Measurements from ENCODE around the gene INTS11.

Gene INTS11

GRCh38 chr1:1307923-1308755 is 16.3 kb downstream of the INTS11 start, which contains the start of the genes ACAP3 and PUSL1 (continued):
- TF ChIP-seq ZNF530 (tag by site-specific recombination; IDR thresholded peaks at IDR 0.05; ENCODE audit: low read depth) (no peak), ZNF660 (tag by site-specific recombination; IDR thresholded peaks at IDR 0.05) (peak; percentile 74; the same call in 1 of the 2 replicates), ZBTB8A (tag by site-specific recombination; IDR thresholded peaks at IDR 0.05) (peak; percentile 99), ZBTB10 (tag by site-specific recombination; IDR thresholded peaks at IDR 0.05) (peak; percentile 99), ZBTB6 (tag by site-specific recombination; IDR thresholded peaks at IDR 0.05) (0 out of 2 replicates have a peak, but pooled peaks have one; percentile 29), SP2 (tag by site-specific recombination; IDR thresholded peaks at IDR 0.05) (peak; percentile 67), ZNF600 (tag by site-specific recombination; IDR thresholded peaks at IDR 0.05) (no peak; the same call in 1 of the 2 replicates), ZBTB44 (tag by site-specific recombination; IDR thresholded peaks at IDR 0.05) (peak; percentile 42; the same call in 1 of the 2 replicates), PRDM1 (tag by site-specific recombination; IDR thresholded peaks at IDR 0.05) (no peak), ZSCAN23 (tag by site-specific recombination; IDR thresholded peaks at IDR 0.05) (peak; percentile 59; the same call in 1 of the 2 replicates), SALL2 (tag by site-specific recombination; IDR thresholded peaks at IDR 0.05; ENCODE audit: borderline replicate concordance) (no peak; the same call in 1 of the 2 replicates), ZNF112 (tag by site-specific recombination; IDR thresholded peaks at IDR 0.05) (no peak), ZNF26 (tag by site-specific recombination; IDR thresholded peaks at IDR 0.05) (no peak), ZNF777 (tag by site-specific recombination; IDR thresholded peaks at IDR 0.05; ENCODE audit: borderline replicate concordance) (no peak), ZBTB1 (tag by site-specific recombination; IDR thresholded peaks at IDR 0.05) (peak; percentile 87; the same call in 1 of the 2 replicates), ZSCAN5A (tag by site-specific recombination; IDR thresholded peaks at IDR 0.05) (peak; percentile 33; the same call in 1 of the 2 replicates), ZNF146 (tag by site-specific recombination; IDR thresholded peaks at IDR 0.05) (0 out of 2 replicates have a peak, but pooled peaks have one; percentile 16), ZNF362 (tag by site-specific recombination; IDR thresholded peaks at IDR 0.05) (no peak), KLF10 (tag by site-specific recombination; IDR thresholded peaks at IDR 0.05) (peak; percentile 92), ZNF610 (tag by site-specific recombination; IDR thresholded peaks at IDR 0.05; ENCODE audit: borderline replicate concordance) (peak; percentile 67), ZNF214 (tag by site-specific recombination; IDR thresholded peaks at IDR 0.05; ENCODE audit: borderline replicate concordance) (no peak), PBX3 (CRISPR knock-in tag; IDR thresholded peaks at IDR 0.05) (no peak), ZNF157 (tag by site-specific recombination; IDR thresholded peaks at IDR 0.05) (no peak), ZNF561 (tag by site-specific recombination; IDR thresholded peaks at IDR 0.05; ENCODE audit: borderline replicate concordance) (peak; percentile 85; the same call in 1 of the 2 replicates), ZNF366 (tag by site-specific recombination; conservative IDR thresholded peaks at IDR 0.05) (peak; percentile 95), ZNF24 (tag by site-specific recombination; IDR thresholded peaks at IDR 0.05) (peak; percentile 100), KLF16 (tag by site-specific recombination; IDR thresholded peaks at IDR 0.05) (peak; percentile 89), ZNF311 (tag by site-specific recombination; IDR thresholded peaks at IDR 0.05; ENCODE audit: borderline replicate concordance) (no peak)

All from HEK293 (cell line).